PFSK-1 (cell line): ENCODE measurements around the gene SIGLEC9.

Experiments
- POLR2AphosphoS5 ChIP-seq: IDR thresholded peaks from 2 replicates; pipeline ENCODE4 v1.6.1; 2012; ENCODE audit warnings: low read depth, mild to moderate bottlenecking, control low read depth, low read length, moderate library complexity
- TF ChIP-seq, protein P1 (sequence below), 2 experiments: IDR thresholded peaks; 2 replicates each; pipeline versions ENCODE4 v1.6.1 to v1.8.0; 2011 to 2012; ENCODE audit warnings: low read depth in 2 of 2, low read length in 2 of 2, control low read depth in 1 of 2, inconsistent platforms in 1 of 2, mild to moderate bottlenecking in 1 of 2, moderate library complexity in 1 of 2; ENCODE audit not compliant: insufficient read depth in 1 of 2

- TF ChIP-seq, protein P1, sequence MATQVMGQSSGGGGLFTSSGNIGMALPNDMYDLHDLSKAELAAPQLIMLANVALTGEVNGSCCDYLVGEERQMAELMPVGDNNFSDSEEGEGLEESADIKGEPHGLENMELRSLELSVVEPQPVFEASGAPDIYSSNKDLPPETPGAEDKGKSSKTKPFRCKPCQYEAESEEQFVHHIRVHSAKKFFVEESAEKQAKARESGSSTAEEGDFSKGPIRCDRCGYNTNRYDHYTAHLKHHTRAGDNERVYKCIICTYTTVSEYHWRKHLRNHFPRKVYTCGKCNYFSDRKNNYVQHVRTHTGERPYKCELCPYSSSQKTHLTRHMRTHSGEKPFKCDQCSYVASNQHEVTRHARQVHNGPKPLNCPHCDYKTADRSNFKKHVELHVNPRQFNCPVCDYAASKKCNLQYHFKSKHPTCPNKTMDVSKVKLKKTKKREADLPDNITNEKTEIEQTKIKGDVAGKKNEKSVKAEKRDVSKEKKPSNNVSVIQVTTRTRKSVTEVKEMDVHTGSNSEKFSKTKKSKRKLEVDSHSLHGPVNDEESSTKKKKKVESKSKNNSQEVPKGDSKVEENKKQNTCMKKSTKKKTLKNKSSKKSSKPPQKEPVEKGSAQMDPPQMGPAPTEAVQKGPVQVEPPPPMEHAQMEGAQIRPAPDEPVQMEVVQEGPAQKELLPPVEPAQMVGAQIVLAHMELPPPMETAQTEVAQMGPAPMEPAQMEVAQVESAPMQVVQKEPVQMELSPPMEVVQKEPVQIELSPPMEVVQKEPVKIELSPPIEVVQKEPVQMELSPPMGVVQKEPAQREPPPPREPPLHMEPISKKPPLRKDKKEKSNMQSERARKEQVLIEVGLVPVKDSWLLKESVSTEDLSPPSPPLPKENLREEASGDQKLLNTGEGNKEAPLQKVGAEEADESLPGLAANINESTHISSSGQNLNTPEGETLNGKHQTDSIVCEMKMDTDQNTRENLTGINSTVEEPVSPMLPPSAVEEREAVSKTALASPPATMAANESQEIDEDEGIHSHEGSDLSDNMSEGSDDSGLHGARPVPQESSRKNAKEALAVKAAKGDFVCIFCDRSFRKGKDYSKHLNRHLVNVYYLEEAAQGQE (IDR thresholded peaks at IDR 0.05; ENCODE audit: insufficient read depth in 1 of 2, low read depth in 2 of 2, low read length in 2 of 2) = no peak
- TF ChIP-seq POLR2AphosphoS5 = no peak
Measured at GRCh38 chr19:51145916-51146493, 21.3 kb downstream of the SIGLEC9 start.
